NOMO-1 (cell line): ENCODE data around the gene COL4A6.

Experiments used
- DNase-seq, 2 experiments: peaks; one replicate each; lab custom pipeline; 2025; ENCODE audit not compliant: unreplicated experiment in 2 of 2; lab: John Stamatoyannopoulos, UW

Gene COL4A6

DNA sequence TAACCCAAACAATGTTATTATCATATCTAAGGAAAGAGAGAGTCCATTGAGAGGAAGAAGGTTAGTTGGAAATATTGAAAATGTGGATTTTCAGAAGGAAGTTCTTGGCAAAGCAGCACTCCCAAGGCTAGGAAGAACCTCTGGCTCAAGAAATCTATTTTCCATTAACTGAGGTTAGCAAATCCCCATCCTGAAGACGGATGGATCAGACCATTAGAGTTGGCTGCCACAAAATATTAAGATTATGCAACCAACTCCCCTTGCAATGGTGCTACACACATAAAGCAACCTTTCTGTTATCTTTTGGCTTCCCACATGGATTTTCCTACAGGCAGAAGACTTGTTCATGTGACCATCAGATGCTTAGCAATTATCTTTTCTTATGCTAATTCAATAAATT is 96.3 kb downstream of the COL4A6 start:
- no peak for DNase-seq

DNA sequence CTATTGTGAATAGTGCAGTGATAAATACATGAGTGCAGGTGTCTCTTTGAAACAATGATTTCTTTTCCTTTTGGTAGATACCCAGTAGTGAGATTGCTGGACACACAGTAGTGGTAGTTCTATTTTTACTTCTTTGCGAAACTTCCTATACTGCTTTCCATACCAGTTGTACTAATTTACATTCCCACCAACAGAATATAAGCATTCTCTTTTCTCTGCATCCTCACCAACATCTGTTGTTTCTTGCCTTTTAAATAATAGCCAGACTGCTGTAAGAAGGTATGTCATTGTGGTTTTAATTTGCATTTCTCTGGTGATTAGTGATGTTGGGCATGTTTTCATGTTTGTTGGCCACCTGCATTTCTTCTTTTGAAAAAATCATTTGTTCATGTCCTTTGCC is 105.9 kb downstream of the COL4A6 start:
- no peak for DNase-seq

DNA sequence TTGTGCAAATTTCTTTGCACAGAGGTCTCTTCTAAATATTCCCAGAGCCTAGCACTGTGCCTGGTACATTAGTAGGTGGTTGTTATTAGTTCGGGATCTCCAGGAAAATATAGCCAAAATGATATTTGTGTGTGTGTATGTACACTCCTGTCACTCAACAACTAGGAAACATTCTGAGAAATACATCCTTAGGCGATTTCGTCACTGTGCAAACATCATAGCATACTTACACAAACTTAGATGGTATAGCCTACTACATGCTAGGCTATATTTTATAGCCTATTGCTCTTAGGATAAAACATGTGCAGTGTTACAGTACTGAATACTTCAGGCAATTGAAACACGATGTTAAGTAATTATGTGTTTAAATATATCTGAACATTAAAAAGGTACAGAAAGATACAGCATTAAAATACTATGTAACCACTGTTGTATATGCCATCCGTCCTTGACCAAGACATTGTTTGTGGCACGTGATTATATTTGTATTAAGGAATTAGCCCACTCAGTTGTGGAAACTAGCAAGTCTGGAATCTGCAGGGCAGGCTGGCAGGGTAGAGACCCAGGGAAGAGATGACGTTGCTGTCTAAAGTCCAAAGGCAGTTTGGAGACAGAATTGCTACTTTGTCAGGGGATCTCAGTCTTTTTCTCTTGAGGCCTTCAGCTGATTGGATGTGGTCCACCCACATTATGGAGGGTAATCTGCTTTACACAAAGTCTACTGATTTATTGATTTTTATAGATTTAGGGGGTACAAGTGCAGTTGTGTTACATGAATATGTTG is 106.9 kb downstream of the COL4A6 start:
- DNase-seq = no peak

DNA sequence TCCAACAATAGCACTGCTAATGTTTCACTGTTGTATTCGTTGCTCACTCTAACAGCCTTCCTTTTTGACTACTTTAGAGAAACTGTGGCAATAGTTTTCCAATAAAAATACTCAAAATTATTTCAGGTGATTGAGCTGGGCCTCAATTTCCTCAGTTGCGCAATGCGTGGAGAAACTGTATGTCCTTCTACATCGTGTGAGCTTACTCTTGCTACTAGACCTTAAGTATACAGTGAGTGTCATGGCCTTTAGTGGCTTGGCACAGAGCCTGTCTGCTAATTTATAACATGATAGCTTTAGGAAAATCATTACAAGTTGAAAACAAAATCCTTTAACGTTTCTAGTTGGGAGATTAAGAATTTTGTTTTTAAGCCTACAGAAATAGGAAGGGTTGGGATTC is 114.5 kb downstream of the COL4A6 start:
- no peak for DNase-seq

DNA sequence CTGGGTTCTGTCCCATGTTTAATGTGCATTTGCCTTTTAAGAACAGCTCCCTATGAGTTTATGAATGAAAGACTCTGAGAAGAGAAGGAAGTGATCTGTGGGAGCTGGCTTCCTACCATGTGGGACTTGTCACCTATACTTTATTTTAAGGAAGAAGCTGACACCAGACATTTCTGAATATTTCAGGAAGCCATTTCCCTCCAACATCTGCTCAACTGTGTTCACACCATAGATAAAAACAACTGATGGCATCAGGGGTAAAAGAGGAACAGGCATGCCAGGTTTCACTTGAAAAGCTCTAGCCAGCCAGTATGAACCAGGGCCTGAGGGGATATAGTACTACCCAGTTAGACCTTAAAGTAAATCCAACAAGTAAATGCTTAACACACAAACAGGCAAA is 116.0 kb downstream of the COL4A6 start:
- no peak for DNase-seq

DNA sequence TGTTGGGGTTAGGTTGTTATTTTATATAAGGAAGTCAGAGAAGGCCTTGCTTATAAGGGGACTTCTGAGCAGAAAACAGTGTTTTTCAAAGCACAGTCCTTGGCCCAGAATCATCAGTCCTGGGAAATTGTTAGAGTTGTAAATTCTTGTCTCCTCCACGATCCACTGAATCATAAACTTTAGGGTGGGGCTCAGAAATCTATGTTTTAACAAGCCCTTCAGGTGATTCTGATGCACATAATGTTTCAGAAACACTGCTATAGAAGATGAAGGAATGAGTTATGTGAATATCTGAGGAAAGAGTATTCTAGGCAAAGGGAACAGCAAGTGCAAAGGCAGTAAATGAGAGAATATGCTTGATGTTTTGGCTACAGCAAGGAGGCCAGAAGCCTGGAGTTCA is 121.8 kb downstream of the COL4A6 start:
- no peak for DNase-seq

DNA sequence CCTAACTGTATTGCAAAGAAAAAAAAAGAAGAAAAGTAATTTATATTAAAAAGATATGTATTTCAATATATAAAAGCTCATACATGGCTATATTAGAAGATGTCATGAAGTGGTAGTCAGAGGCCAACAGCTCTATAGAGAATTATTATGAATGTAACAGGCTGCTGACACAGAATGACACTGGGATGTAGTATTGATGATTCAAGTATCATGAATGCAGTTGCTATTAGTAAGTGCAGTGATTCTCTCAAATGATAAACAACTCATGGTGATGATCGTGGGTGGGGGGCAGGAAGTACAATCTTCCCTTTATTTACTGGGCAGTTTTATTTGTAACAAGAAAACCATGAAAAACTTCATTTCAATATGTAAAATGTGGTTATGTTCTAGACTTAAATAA is 124.6 kb downstream of the COL4A6 start:
- no peak for DNase-seq

DNA sequence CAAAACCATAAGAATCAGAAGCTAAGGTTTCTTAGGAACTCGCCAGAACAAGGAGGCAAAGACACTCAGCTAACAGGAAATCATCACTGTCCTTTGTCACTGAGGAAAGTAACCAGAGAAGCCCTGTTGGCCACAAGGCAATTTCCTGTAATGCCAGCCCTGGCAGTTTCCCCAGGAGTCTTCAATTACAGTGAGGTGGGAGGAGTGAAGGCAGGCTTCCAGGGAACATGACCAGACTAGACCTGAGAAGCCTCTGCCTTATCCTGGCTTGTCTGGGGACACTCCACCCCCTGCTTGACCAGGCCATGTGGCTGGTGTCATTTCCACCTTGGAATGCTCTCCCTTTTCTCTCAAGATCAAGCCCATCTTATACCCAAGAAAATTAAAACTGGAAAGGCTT is 125.3 kb downstream of the COL4A6 start:
- DNase-seq = no peak

DNA sequence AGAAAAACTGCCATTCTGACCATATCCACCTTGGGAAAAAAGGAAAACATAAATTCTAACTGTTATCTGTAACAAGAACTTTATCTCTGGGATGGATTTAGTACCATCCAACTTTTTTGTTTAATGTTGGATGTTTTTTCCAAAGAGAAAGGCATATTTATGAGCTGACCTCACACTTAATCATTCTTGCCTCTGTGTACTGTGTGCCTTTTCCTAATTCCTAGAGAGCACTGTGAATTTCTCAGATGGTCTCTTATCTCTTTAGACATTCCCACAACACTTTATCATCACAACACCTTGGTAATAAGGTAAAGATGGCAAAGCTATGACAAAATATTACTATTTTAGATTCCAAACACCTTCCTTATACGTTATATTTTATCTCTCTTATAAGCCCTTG is 126.2 kb downstream of the COL4A6 start:
- DNase-seq = no peak

DNA sequence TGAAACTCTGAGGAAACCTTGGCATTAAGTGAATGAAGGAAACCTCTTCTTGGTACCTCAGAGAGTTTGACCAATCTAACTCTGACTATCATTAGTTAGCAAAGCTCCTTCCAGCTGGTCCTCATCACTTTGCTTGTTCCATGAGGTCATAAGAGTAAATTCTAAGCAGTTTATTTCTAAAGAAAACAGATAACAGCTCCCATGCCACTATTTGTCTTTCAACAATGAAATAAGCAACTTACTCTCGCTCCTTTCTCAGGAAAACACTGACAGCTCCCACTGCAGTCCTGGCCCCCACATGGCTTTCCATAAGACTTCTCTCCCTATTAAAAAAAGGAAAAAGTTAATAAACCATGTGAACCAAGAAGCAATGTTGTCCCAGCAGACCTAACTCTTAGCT is 127.7 kb downstream of the COL4A6 start:
- no peak for DNase-seq

DNA sequence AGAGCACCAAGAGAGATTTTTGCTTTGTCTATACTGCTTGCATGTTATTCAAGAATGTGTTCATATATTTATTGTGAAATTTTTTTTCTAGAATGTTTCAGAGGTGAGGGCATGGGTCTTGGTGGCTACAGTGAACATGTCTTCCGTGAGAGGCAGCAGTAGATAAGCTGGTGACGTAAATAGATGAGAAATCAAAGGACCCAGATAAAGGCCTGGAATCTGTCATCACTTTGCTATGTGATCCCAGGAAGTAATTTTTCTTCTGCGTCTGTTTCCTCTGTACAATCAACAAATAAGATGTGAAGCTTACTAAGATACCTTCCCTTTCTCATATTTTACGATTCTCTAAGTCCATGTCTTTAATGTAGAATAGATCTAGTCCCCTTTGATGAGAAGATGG is 129.1 kb downstream of the COL4A6 start:
- DNase-seq = no peak

DNA sequence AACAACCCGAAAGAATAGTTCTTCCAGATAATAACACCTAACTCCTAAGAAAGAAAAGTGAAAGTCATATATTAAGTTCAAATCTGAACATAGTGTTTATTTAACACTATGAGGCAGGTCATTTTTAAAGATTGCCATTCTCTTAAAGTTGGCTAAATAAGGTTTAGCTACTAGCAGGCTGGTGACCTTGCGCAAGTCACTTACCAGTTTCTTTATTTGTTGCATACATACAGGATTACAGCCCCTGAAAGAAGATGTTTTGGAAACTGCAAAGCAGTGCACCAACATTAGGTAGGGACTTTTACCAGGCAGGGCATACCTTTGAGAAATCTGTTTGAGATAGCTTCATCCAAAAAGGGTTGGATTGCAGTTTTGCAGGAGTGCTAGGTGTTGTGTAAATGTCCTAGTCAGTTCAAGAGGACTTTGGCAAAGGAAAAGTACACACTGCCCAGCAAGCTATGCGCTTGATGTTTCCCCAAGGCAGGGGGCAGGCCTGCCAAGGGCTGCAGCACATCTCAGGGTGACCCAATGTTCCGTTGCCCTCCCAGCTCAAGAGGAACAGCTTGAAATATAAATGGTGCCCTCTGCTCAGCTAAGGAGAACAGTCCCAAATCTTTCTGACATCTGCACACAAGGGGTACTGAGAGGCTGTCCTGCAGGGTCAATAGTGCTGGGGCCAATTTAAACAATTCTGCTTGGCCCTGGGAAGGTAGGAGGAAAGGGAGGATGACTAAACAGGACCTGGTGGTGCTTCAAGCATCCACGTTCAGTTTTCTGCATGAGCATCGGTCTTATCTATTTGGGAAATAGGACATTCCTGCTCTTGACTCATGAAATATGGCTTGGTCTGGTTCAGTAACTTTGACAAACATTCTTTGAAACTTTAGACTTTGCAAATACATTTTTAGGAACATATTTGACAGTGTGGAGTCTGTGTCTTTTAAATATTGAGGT is 130.8 kb downstream of the COL4A6 start:
- no peak for DNase-seq

DNA sequence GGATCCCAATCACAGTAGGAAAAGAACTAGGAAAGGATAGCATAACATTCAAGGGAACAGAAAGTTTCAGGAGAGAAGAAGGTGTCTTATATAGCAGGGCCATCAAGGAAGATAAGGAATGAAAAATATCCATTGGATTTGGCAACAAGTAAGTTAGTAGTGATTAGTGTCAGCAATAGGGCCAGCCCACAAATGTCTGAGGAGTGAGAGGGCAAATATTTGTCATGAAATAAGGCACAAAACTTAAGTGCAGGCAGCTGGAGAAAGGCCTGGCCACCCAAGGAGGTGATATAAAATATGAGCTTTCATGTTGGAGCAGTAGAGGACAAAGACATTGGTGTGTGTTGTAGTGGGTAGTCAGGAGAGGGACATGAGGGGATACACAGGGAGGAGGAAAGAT is 132.1 kb downstream of the COL4A6 start:
- no peak for DNase-seq

DNA sequence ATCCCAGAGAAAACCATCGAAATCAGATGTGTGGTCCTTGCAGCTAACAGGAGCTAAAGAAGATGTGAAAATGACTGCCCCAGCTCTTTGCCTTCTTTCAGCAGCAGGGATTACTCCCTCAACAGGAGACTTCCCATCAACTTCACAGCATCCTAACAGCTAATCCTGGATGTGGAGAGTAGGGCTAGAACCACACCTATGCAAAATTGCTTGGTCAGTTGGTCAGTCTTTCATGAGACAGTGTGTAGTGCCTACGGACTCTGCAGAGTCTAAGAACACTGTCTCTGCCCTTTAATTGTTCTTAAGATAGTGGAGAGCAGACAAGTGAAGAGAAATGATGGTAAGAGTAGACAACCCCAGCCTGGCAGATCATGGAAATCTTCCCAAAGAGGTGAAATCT is 133.5 kb downstream of the COL4A6 start:
- DNase-seq = no peak

DNA sequence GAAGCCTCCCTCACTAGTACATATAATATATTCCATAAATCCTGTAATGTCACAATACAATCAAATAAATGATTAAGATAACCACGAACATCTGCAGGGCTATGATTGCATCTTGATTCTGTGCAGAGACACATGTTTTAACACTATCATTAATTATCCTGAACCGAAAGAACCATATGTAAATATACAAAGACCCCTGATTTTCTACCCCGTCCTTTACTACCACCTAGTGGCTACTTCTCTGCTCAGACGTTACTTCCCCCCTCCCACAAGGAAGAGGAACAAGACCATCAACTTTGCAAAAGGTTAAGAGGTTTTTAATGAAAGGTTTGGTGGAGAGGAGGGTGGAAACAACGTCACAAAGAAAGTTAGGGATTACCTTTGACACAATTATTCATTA is 134.0 kb downstream of the COL4A6 start:
- no peak for DNase-seq

DNA sequence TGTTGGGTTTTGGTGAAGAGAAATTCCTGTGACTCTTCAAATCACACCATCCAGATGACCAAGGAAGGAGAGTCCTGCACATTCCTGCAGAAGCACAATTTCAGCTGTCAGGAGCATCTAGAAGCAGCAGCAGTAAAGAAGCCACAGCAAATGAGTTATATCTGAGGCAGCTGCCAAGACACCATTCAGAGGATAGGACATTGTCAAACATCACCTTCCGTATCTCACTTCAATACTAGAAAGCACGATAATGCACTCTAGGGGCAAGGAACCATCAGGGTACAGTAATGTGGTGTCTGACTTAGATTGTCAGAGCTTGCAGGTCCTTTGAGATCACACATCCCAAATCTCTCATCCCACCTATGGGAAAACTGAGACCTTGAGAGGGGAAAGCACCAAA is 134.5 kb downstream of the COL4A6 start:
- DNase-seq = no peak

DNA sequence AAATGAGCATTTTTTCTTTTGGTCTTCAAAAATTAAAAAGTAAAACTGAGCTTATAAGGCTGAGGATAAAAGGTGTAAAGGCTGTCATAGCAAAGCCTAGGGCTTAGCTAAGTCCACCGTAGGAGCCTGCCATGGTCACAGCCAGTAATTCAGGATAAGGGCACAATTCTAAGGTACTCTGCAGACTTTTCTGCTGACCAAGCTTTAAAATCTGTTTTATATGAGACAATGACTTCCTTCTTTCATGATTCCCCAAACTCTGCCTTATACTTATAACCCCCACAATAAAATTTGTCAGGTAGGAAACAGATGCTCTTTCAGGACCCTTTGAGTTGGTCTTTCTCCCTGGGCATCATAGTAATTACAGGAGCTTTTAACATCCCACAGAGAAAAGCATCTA is 138.5 kb downstream of the COL4A6 start:
- DNase-seq = no peak

DNA sequence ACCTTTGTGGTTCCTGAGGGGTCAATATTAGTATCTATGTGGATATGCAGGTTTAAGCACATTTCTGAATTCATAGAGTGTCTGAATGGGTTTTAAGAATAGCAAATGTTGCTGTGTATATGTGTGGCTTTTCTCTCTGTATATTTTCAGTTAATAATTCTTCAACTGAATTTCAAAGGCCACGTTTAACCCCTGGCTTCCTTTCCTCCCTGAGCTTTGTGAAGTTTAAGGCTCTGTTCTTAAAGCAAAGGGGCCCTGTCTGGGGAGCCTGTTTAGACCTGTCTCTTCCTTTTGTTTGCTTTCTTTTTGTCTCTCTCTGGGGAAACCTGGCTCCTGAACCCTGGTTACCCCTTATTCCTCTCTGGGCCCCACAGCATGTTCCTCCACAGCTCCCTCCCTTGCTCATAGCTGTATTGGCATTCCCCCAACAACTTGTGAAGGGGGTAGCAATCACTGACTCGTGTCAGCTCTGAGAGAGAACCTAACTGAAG is 139.1 kb downstream of the COL4A6 start:
- DNase-seq = no peak

DNA sequence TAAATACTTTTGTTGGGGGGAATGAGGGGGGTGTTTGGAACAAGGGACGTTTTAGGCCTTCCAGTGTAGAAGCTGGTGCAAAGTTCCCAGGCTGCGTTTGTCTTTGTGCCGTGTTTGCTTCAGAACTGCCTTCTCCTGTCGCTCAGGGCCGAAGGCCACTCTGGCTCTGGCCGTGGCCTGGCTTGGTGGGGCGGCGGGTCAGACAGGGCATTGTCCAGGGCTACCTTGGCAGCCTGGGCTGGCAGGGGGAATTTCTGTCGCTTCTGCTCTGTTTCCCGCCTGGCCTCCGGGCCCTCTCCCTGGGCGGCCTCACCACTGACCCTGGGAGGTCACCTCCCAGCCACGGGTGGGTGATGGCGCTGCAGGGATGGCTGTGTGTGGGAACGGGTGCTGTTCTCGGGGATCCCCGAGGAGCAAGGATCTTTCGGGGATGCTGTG is 140.0 kb downstream of the COL4A6 start:
- DNase-seq = no peak

DNA sequence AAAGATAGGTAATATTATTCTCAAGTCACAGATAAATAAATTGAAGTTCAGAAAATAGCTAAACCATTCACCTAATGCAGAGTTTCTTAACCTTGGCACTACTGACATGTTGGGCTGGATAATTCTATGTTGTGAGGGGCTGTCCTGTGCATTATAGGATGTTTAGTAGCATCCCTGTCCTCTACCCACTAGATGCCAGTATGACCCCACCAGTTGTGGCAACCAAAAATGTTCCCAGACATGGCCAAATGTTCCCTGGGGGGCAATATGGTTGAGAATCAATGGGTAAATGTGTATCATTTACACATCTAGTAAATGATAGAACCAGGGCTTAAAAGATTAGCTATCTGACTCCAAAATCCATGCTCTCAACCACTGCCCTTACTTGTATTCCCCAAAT is 140.9 kb downstream of the COL4A6 start:
- no peak for DNase-seq

DNA sequence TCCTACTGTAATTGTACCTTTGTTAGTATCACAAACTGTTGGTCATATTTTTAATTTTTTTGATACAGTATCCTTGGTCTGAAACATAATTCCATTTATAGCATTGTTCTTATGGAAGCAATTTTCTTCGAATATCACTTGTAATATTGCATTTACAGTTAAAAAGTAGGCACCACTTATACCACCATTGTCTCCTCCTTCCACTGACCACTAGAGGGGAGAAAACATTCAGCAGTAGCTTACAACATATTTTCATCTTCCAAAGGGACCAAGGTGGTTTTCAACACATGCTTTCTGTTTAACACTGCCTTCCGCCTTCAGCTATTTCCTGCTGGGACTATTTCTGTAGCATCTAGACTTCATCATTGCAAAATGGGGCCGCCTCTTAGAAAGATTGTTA is 146.2 kb downstream of the COL4A6 start:
- DNase-seq = no peak

DNA sequence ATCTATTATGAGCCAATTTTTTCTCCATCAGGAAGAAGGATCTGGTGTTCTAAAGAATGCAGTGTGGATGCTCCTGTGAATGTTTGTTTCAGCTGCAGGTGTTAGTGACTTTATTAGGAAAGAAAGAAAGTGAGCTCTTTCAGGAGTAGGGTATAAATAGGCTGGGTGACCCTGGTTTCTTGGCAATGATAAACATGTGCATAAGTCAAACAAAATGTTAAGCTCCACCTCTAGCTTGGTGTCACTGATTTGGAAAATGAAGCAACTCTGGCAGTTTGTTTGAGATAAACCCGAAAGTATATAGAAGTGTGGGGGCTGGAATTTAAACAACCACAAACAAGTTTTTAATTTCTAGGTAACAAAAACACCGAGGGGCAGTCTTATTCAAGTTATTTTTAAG is 152.3 kb downstream of the COL4A6 start:
- no peak for DNase-seq
